SK-N-SH (cell line): Measurements from ENCODE around the gene LIPJ.

Source experiments
- CHD2 ChIP-seq: fragments of 150-350 bp; IDR thresholded peaks from 2 replicates; pipeline ENCODE4 v1.6.1; 2018; ENCODE audit warnings: low read length; ENCODE audit not compliant: partially characterized antibody
- GATA2 ChIP-seq: sonication (generic); formaldehyde crosslinking; IDR thresholded peaks from 2 replicates; pipeline ENCODE4 v1.5.0; 2020; ENCODE audit warnings: mild to moderate bottlenecking, missing genetic modification reagents
- MXI1 ChIP-seq: IDR thresholded peaks from 2 replicates; pipeline ENCODE4 v1.6.1; 2012; ENCODE audit warnings: mild to moderate bottlenecking, low read depth, low read length, improper control_type of control experiment
- SIN3A ChIP-seq: IDR thresholded peaks from 2 replicates; pipeline ENCODE4 v1.6.1; 2012; ENCODE audit warnings: low read depth, mild to moderate bottlenecking, low read length, moderate library complexity, borderline replicate concordance
- SMC3 ChIP-seq: IDR thresholded peaks from 2 replicates; pipeline ENCODE4 v1.6.1; 2012; ENCODE audit warnings: low read depth, low read length, improper control_type of control experiment
- TAF1 ChIP-seq: IDR thresholded peaks from 2 replicates; pipeline ENCODE4 v1.6.1; 2012; ENCODE audit warnings: low read depth, mild to moderate bottlenecking, low read length, moderate library complexity, borderline replicate concordance
- USF2 ChIP-seq: fragments of 150-350 bp; IDR thresholded peaks from 2 replicates; pipeline ENCODE4 v1.6.1; 2017; ENCODE audit warnings: antibody characterized with exemption, low read length, low read depth, borderline replicate concordance
- TF ChIP-seq, protein P1 (sequence below): fragments of 200-600 bp; sonication (generic); IDR thresholded peaks from 2 replicates; pipeline ENCODE4 v1.6.1; 2017; ENCODE audit warnings: antibody characterized with exemption, mild to moderate bottlenecking, moderate library complexity

DNA sequence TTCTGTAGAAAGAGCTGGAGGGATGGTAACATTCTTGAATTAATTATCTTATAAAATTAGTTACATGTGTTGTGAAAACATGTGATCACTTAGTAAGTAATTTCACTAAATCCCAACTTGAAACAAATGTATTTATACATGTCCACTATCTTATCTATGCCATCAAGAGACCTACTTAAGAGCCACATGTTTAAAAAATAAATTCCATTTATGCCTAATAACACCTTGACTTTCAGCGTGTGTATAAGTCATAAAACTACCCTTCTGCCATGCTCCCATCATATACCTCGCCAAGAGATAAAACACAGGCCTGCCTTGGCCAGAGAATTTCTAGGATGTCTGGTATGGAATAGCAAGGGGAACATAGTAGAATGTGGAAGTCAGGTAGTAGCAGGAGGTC, 37.3 kb downstream of the LIPJ start:
- TF ChIP-seq SMC3 (no peak), GATA2 (CRISPR knock-in tag) (peak; percentile 72), SIN3A (no peak), USF2 (no peak), CHD2 (no peak), TAF1 (no peak), MXI1 (peak; percentile 64; the same call in 1 of the 2 replicates)
- TF ChIP-seq, protein P1, sequence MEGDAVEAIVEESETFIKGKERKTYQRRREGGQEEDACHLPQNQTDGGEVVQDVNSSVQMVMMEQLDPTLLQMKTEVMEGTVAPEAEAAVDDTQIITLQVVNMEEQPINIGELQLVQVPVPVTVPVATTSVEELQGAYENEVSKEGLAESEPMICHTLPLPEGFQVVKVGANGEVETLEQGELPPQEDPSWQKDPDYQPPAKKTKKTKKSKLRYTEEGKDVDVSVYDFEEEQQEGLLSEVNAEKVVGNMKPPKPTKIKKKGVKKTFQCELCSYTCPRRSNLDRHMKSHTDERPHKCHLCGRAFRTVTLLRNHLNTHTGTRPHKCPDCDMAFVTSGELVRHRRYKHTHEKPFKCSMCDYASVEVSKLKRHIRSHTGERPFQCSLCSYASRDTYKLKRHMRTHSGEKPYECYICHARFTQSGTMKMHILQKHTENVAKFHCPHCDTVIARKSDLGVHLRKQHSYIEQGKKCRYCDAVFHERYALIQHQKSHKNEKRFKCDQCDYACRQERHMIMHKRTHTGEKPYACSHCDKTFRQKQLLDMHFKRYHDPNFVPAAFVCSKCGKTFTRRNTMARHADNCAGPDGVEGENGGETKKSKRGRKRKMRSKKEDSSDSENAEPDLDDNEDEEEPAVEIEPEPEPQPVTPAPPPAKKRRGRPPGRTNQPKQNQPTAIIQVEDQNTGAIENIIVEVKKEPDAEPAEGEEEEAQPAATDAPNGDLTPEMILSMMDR, result no peak
